Liver (tissue), 9 donors: Measurements from ENCODE around the gene RAB5B. TPM values are rescaled to one million over a fixed set of nuclear protein-coding genes. Genes with fewer than 3 reads are reported as not detected.

Source experiments
- DNase-seq: peaks from one replicate; pipeline ENCODE4 v3.0.0-alpha.2; 2017; ENCODE audit warnings: low spot score
- H3K27ac ChIP-seq, 2 donors: one replicate each; pipeline ENCODE4 v1.7.0; 2013; ENCODE audit warnings: inconsistent platforms in 2 of 2, low read length in 2 of 2, control low read depth in 1 of 2, low read depth in 1 of 2, mild to moderate bottlenecking in 1 of 2
- H3K27me3 ChIP-seq, 4 donors: one replicate each; pipeline versions ENCODE4 v1.6.1 to v1.7.0; 2013; ENCODE audit warnings: low read length in 3 of 4, inconsistent platforms in 1 of 4, mild to moderate bottlenecking in 1 of 4, moderate library complexity in 1 of 4; ENCODE audit not compliant: control insufficient read depth in 4 of 4, insufficient read depth in 4 of 4
- H3K36me3 ChIP-seq, 4 donors: one replicate each; pipeline versions ENCODE4 v1.6.1 to v1.7.0; 2013; ENCODE audit warnings: low read length in 3 of 4, mild to moderate bottlenecking in 3 of 4, low read depth in 1 of 4, moderate library complexity in 1 of 4; ENCODE audit not compliant: control insufficient read depth in 4 of 4, insufficient read depth in 3 of 4
- H3K4me1 ChIP-seq, 4 donors: one replicate each; pipeline versions ENCODE4 v1.6.1 to v1.7.0; 2013; ENCODE audit warnings: low read length in 3 of 4, mild to moderate bottlenecking in 3 of 4, moderate library complexity in 1 of 4; ENCODE audit not compliant: control insufficient read depth in 4 of 4, insufficient read depth in 4 of 4
- H3K4me3 ChIP-seq, 3 donors: one replicate each; pipeline versions ENCODE4 v1.6.1 to v1.7.0; 2013; ENCODE audit warnings: low read length in 3 of 3, control low read depth in 1 of 3, low read depth in 1 of 3, mild to moderate bottlenecking in 1 of 3
- H3K9ac ChIP-seq, 2 donors: one replicate each; pipeline ENCODE4 v1.7.0; 2013; ENCODE audit warnings: low read length in 2 of 2, mild to moderate bottlenecking in 2 of 2, moderate library complexity in 2 of 2, control low read depth in 1 of 2, low read depth in 1 of 2
- H3K9me3 ChIP-seq, 4 donors: one replicate each; pipeline versions ENCODE4 v1.6.1 to v1.7.0; 2013; ENCODE audit warnings: low read length in 3 of 4; ENCODE audit not compliant: control insufficient read depth in 4 of 4
- EGR1 ChIP-seq, 2 donors: IDR thresholded peaks; 2 replicates each; pipeline ENCODE4 v1.6.1; 2016 to 2018; ENCODE audit warnings: antibody characterized with exemption in 2 of 2, low read depth in 2 of 2
- GABPA ChIP-seq, 2 donors: IDR thresholded peaks in 1 of 2; conservative IDR thresholded peaks in 1 of 2; 2 replicates each; pipeline ENCODE4 v1.6.1; 2016; ENCODE audit warnings: antibody characterized with exemption in 2 of 2, mild to moderate bottlenecking in 1 of 2, moderate library complexity in 1 of 2
- HNF4A ChIP-seq, 2 donors: conservative IDR thresholded peaks; 2 replicates each; pipeline ENCODE4 v1.6.1; 2016; ENCODE audit warnings: antibody characterized with exemption in 2 of 2, mild to moderate bottlenecking in 2 of 2
- HNF4G ChIP-seq: IDR thresholded peaks from 2 replicates; pipeline ENCODE4 v1.6.1; 2016; ENCODE audit warnings: antibody characterized with exemption
- JUND ChIP-seq, 2 donors: IDR thresholded peaks; 2 replicates each; pipeline ENCODE4 v1.6.1; 2016; ENCODE audit warnings: antibody characterized with exemption in 2 of 2
- NR2F2 ChIP-seq: IDR thresholded peaks from 2 replicates; pipeline ENCODE4 v1.6.1; 2016; ENCODE audit warnings: antibody characterized with exemption
- RAD21 ChIP-seq, 2 donors: IDR thresholded peaks; 2 replicates each; pipeline ENCODE4 v1.6.1; 2016; ENCODE audit warnings: antibody characterized with exemption in 2 of 2, mild to moderate bottlenecking in 2 of 2
- RXRA ChIP-seq, 2 donors: IDR thresholded peaks; 2 replicates each; pipeline ENCODE4 v1.6.1; 2017 to 2018; ENCODE audit warnings: antibody characterized with exemption in 2 of 2, mild to moderate bottlenecking in 1 of 2
- SP1 ChIP-seq: IDR thresholded peaks from 2 replicates; pipeline ENCODE4 v1.6.1; 2018; ENCODE audit warnings: antibody characterized with exemption, mild to moderate bottlenecking
- TAF1 ChIP-seq: conservative IDR thresholded peaks from 2 replicates; pipeline ENCODE4 v1.6.1; 2016; ENCODE audit warnings: antibody characterized with exemption, mild to moderate bottlenecking
- WGBS: extraction: QIAGEN DNeasy Blood & Tissue Kit; methylation state at CpG from one replicate; pipeline ENCODE4 v1.1.7; 2013; 5-methylcytosine and 5-hydroxymethylcytosine counted together
- polyA plus RNA-seq, 2 donors: library from polyadenylated mRNA; stranded (reverse) in 1 of 2; unstranded in 1 of 2; fragments of 200-250 nt in 1 of 2; fragments of >200 nt in 1 of 2; fragmentation: Nextera tagmentation in 1 of 2; extraction: Ambion mirVana in 1 of 2; gene quantifications; one replicate each; pipeline versions ENCODE4 v1.2.1 to v1.2.3, GENCODE V29; 2013 to 2015
- total RNA-seq, 2 donors: library from RNA; depleted of rRNA; stranded (reverse); fragments of >200 nt; gene quantifications; one replicate each; pipeline ENCODE4 v1.2.3, GENCODE V29; 2014
- TF ChIP-seq, protein P1 (sequence below): IDR thresholded peaks from 2 replicates; pipeline ENCODE4 v1.6.1; 2016; ENCODE audit warnings: antibody characterized with exemption, mild to moderate bottlenecking
- donor health status: healthy.
- donor health status: healthy.
- donor health status: healthy.
- donor health status: healthy.
- donor health status: healthy.

RAB5B gene
- total and polyA plus RNA-seq, 4 donors = 20.7 to 44.0 (median 38.4) TPM

- WGBS = 95% methylated on average over 3 of the region's 3 CpGs
- TF ChIP-seq NR2F2 (no peak), SP1 (no peak)
- Histone ChIP-seq H3K9me3 (no peaks in the 10 kb centered on the region), H3K36me3 (peaks cover 20 to 57% (median 45%) of the 10 kb centered on the region in 4 donors), H3K9ac (no peak overlapping the region), H3K27ac (no peak overlapping the region), H3K4me3 (no peak overlapping the region), H3K27me3 (no peaks in the 10 kb centered on the region), H3K4me1 (peaks cover 0 to 10% (median 8%) of the 10 kb centered on the region in 4 donors)
- DNase-seq = no peak
These were observed 17.2 kb downstream of the RAB5B start for GRCh38 chr12:55991110-55991509.

- WGBS = 78% methylated on average over 4 of the region's 4 CpGs
- H3K4me1 ChIP-seq = peaks cover under 1 to 23% (median 18%) of the 10 kb centered on the region in 4 donors
- H3K9me3 ChIP-seq = no peaks in the 10 kb centered on the region
- no peak overlapping the region for H3K9ac ChIP-seq
- peaks cover 16 to 46% (median 40%) of the 10 kb centered on the region in 4 donors for H3K36me3 ChIP-seq
- no peak for DNase-seq
- H3K27ac ChIP-seq = no peak overlapping the region
- no peaks in the 10 kb centered on the region for H3K27me3 ChIP-seq
- no peak for TF ChIP-seq EGR1 (IDR thresholded peaks at IDR 0.05; ENCODE audit: low read depth in 2 of 2)
- TF ChIP-seq TAF1 = no peak
- H3K4me3 ChIP-seq = no peak overlapping the region
These were observed 19.5 kb downstream of the RAB5B start for GRCh38 chr12:55993230-55993853.

DNA sequence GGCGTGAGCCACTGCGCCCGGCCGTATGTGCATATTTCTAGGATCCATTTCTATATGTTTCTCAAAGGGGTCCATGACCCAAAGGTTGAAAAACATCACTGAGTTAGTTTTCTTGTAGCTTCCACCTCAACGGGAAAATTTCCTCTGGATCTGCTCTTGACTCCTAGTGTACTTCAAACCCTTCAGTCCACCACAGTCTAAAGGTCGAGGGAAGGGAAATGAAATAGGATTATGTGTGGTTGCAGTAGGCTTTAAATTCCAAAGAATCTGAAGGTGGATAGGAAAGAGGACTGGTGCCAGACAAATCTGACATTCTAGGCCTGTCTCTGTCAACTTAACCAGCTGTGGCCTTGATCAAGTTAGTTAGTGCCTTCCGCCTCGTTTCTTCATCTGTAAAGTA is 21.5 kb downstream of the RAB5B start:
- no peaks in the 10 kb centered on the region for H3K27me3 ChIP-seq
- no peak overlapping the region for H3K4me3 ChIP-seq
- DNase-seq = no peak
- H3K27ac ChIP-seq = peak overlapping the region in 1 of 2 donors; percentile 36
- H3K4me1 ChIP-seq = peaks cover 4 to 35% (median 24%) of the 10 kb centered on the region in 4 donors
- no peak overlapping the region for H3K9ac ChIP-seq
- peaks cover 14 to 36% (median 31%) of the 10 kb centered on the region in 4 donors for H3K36me3 ChIP-seq
- H3K9me3 ChIP-seq = no peaks in the 10 kb centered on the region
- WGBS = 51% methylated on average over 8 of the region's 8 CpGs
- TF ChIP-seq, protein P1, sequence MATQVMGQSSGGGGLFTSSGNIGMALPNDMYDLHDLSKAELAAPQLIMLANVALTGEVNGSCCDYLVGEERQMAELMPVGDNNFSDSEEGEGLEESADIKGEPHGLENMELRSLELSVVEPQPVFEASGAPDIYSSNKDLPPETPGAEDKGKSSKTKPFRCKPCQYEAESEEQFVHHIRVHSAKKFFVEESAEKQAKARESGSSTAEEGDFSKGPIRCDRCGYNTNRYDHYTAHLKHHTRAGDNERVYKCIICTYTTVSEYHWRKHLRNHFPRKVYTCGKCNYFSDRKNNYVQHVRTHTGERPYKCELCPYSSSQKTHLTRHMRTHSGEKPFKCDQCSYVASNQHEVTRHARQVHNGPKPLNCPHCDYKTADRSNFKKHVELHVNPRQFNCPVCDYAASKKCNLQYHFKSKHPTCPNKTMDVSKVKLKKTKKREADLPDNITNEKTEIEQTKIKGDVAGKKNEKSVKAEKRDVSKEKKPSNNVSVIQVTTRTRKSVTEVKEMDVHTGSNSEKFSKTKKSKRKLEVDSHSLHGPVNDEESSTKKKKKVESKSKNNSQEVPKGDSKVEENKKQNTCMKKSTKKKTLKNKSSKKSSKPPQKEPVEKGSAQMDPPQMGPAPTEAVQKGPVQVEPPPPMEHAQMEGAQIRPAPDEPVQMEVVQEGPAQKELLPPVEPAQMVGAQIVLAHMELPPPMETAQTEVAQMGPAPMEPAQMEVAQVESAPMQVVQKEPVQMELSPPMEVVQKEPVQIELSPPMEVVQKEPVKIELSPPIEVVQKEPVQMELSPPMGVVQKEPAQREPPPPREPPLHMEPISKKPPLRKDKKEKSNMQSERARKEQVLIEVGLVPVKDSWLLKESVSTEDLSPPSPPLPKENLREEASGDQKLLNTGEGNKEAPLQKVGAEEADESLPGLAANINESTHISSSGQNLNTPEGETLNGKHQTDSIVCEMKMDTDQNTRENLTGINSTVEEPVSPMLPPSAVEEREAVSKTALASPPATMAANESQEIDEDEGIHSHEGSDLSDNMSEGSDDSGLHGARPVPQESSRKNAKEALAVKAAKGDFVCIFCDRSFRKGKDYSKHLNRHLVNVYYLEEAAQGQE = no peak
- TF ChIP-seq JUND (IDR thresholded peaks at IDR 0.05) (peak in 1 of 2 donors; percentile 12), GABPA (IDR thresholded peaks at IDR 0.05 in 1 of 2, conservative IDR thresholded peaks at IDR 0.05 in 1 of 2) (no peak), HNF4G (peak; percentile 73), SP1 (peak; percentile 67), RXRA (IDR thresholded peaks at IDR 0.05) (peak; percentile 22 to 51), RAD21 (IDR thresholded peaks at IDR 0.05) (peak in 1 of 2 donors; percentile 14), HNF4A (conservative IDR thresholded peaks at IDR 0.05) (peak; percentile 85 to 90)
